ENCODE measurements around the gene ATP1A2. TPM values are rescaled to one million over a fixed set of nuclear protein-coding genes. Genes with fewer than 3 reads are reported as not detected.

The ATP1A2 gene
- total RNA-seq, 1 experiment from 2014 or later = 0.07 TPM

GRCh38 chr1:160168609-160169369 is 53.2 kb downstream of the ATP1A2 start:
- DNase-seq (ENCODE audit: extremely low read depth, low read depth) = no peak

- DNase-seq (ENCODE audit: extremely low read depth, low read depth) = no peak
Observed at GRCh38 chr1:160169553-160170399, 54.2 kb downstream of the ATP1A2 start.

- DNase-seq (ENCODE audit: extremely low read depth, low read depth) = no peak
Observed at GRCh38 chr1:160171354-160171753, 55.8 kb downstream of the ATP1A2 start.

GRCh38 chr1:160171980-160172379 is 56.4 kb downstream of the ATP1A2 start:
- DNase-seq (ENCODE audit: extremely low read depth, low read depth) = no peak

GRCh38 chr1:160177231-160177630 is 61.7 kb downstream of the ATP1A2 start:
- DNase-seq (ENCODE audit: extremely low read depth, low read depth) = no peak

GRCh38 chr1:160177667-160178066 is 62.1 kb downstream of the ATP1A2 start:
- no peak for DNase-seq (ENCODE audit: extremely low read depth, low read depth)

GRCh38 chr1:160178731-160179130 is 63.2 kb downstream of the ATP1A2 start:
- no peak for DNase-seq (ENCODE audit: extremely low read depth, low read depth)

- no peak for DNase-seq (ENCODE audit: extremely low read depth, low read depth)
Observed at GRCh38 chr1:160179336-160179735, 63.8 kb downstream of the ATP1A2 start.

- DNase-seq (ENCODE audit: extremely low read depth, low read depth) = no peak
Observed at GRCh38 chr1:160186246-160186645, 70.7 kb downstream of the ATP1A2 start.

- DNase-seq (ENCODE audit: extremely low read depth, low read depth) = no peak
Observed at GRCh38 chr1:160186729-160187128, 71.2 kb downstream of the ATP1A2 start.

- no peak for DNase-seq (ENCODE audit: extremely low read depth, low read depth)
Observed at GRCh38 chr1:160187407-160187806, 71.8 kb downstream of the ATP1A2 start.

- no peak for DNase-seq (ENCODE audit: extremely low read depth, low read depth)
Observed at GRCh38 chr1:160188341-160188740, 72.8 kb downstream of the ATP1A2 start.

- no peak for DNase-seq (ENCODE audit: extremely low read depth, low read depth)
Observed at GRCh38 chr1:160189649-160190625, 74.4 kb downstream of the ATP1A2 start, which contains the start of gene CASQ1. CASQ1 (plus strand) TSS chr1:160190575; CDS start chr1:160190752, 177 bp downstream.

- DNase-seq (ENCODE audit: extremely low read depth, low read depth) = no peak
Observed at GRCh38 chr1:160191756-160192155, 76.2 kb downstream of the ATP1A2 start.

GRCh38 chr1:160192234-160192633 is 76.7 kb downstream of the ATP1A2 start:
- no peak for DNase-seq (ENCODE audit: extremely low read depth, low read depth)

Other genes with a start within 250 kb of the ATP1A2 start
- gene CFAP45, start 215.6 kb upstream of the ATP1A2 start, total RNA-seq (2014; rRNA removed; shearing (Covaris generic)) = 0.35 TPM in 1 of 2 replicates, not detected in the other
- gene TAGLN2, start 190.3 kb upstream of the ATP1A2 start, total RNA-seq (2014; rRNA removed; shearing (Covaris generic)) = 137 and 138 TPM in 2 replicates
- gene IGSF9, start 170.1 kb upstream of the ATP1A2 start, total RNA-seq (2014; rRNA removed; shearing (Covaris generic)) = not detected in 2 replicates
- gene SLAMF9, start 161.5 kb upstream of the ATP1A2 start, total RNA-seq (2014; rRNA removed; shearing (Covaris generic)) = not detected in 2 replicates
- 6.9 and 7.2 TPM in 2 replicates for gene PIGM, start 83.8 kb upstream of the ATP1A2 start, total RNA-seq (2014; rRNA removed; shearing (Covaris generic))
- gene KCNJ10, start 45.6 kb upstream of the ATP1A2 start, total RNA-seq (2014; rRNA removed; shearing (Covaris generic)) = not detected in 2 replicates
- not detected in 2 replicates for gene KCNJ9, start 34.2 kb upstream of the ATP1A2 start, total RNA-seq (2014; rRNA removed; shearing (Covaris generic))
- 22.4 and 23.1 TPM in 2 replicates for gene IGSF8, start 17.1 kb upstream of the ATP1A2 start, total RNA-seq (2014; rRNA removed; shearing (Covaris generic))
- not detected in 2 replicates for gene ATP1A4, start 35.8 kb downstream of the ATP1A2 start, total RNA-seq (2014; rRNA removed; shearing (Covaris generic))
- gene CASQ1, start 74.8 kb downstream of the ATP1A2 start, total RNA-seq (2014; rRNA removed; shearing (Covaris generic)) = not detected in 2 replicates
- 57.5 and 63.5 TPM in 2 replicates for gene PEA15, start 89.6 kb downstream of the ATP1A2 start, total RNA-seq (2014; rRNA removed; shearing (Covaris generic))
- 90.9 and 125 TPM in 2 replicates for gene DCAF8, start 146.8 kb downstream of the ATP1A2 start, total RNA-seq (2014; rRNA removed; shearing (Covaris generic))
- 52.1 and 53.6 TPM in 2 replicates for gene PEX19, start 169.4 kb downstream of the ATP1A2 start, total RNA-seq (2014; rRNA removed; shearing (Covaris generic))
- gene COPA, start 227.5 kb downstream of the ATP1A2 start, total RNA-seq (2014; rRNA removed; shearing (Covaris generic)) = 163 and 184 TPM in 2 replicates
- 129 and 144 TPM in 2 replicates for gene NCSTN, start 227.6 kb downstream of the ATP1A2 start, total RNA-seq (2014; rRNA removed; shearing (Covaris generic))

Measured in NCI-H460 (cell line).